ENCODE measurements around the gene EIF1AY.
"Not testable (repeated sequence)": the region's sequence is repeated elsewhere in the genome, so short reads cannot be mapped to it uniquely, and the experiment has no call there.

The EIF1AY gene

DNA sequence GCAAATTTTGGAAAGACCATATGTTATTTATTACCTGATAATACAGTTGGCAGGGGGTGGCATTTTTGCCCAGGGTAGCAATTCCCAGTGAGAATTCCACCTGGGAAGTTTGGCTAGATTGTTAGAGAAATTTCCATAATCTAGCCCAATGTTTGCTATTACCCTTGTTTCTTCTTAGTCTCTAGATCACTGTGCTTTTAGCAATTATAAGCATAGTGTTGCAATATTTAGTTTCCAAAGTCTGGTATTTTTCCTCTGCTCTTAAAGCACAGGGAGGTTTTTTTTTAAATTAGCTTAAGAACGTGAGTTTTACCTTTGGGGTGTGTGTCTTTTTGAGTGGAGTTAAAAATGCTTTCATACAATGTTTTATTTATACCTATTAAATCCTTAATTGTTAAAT is 26.3 kb upstream of the EIF1AY start:
- Mint-ChIP-seq H3K4me1 (no peaks in the 10 kb centered on the region), H3K36me3 (ENCODE audit: low read depth) (no peaks in the 10 kb centered on the region), H3K9me3 (no peaks in the 10 kb centered on the region), H3K27me3 (ENCODE audit: low read depth) (no peaks in the 10 kb centered on the region), H3K27ac (no peak overlapping the region), H3K4me3 (no peak overlapping the region)
- TF ChIP-seq, protein P1, sequence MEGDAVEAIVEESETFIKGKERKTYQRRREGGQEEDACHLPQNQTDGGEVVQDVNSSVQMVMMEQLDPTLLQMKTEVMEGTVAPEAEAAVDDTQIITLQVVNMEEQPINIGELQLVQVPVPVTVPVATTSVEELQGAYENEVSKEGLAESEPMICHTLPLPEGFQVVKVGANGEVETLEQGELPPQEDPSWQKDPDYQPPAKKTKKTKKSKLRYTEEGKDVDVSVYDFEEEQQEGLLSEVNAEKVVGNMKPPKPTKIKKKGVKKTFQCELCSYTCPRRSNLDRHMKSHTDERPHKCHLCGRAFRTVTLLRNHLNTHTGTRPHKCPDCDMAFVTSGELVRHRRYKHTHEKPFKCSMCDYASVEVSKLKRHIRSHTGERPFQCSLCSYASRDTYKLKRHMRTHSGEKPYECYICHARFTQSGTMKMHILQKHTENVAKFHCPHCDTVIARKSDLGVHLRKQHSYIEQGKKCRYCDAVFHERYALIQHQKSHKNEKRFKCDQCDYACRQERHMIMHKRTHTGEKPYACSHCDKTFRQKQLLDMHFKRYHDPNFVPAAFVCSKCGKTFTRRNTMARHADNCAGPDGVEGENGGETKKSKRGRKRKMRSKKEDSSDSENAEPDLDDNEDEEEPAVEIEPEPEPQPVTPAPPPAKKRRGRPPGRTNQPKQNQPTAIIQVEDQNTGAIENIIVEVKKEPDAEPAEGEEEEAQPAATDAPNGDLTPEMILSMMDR (IDR thresholded peaks at IDR 0.05; ENCODE audit: unreplicated experiment in 3 of 3), result no peak

DNA sequence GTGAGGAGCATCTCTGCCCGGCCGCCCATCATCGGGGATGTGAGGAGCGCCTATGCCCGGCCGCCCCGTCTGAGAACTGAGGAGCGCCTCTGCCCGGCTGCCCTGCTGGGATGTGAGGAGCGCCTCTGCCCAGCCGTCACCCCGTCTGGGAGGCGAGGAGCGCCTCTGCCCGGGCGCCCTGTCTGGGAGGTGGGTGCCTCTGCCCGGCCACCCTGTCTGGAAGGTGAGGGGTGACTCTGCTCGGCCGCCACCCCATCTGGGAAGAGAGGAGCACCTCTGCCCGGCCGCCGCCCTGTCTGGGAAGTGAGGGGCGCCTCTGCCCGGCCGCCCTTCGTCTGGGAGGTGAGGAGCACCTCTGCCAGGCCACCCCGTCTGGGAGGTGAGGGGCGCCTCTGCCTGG is 23.7 kb upstream of the EIF1AY start:
- Mint-ChIP-seq H3K27me3 (ENCODE audit: low read depth) (no peaks in the 10 kb centered on the region), H3K4me1 (no peaks in the 10 kb centered on the region), H3K9me3 (no peaks in the 10 kb centered on the region), H3K36me3 (ENCODE audit: low read depth) (no peaks in the 10 kb centered on the region), H3K27ac (no peak overlapping the region), H3K4me3 (no peak overlapping the region)
- TF ChIP-seq, protein P1 (IDR thresholded peaks at IDR 0.05; ENCODE audit: unreplicated experiment in 3 of 3), result no peak

- H3K4me3 Mint-ChIP-seq; H3K36me3 Mint-ChIP-seq (ENCODE audit: low read depth); H3K27me3 Mint-ChIP-seq (ENCODE audit: low read depth); H3K27ac Mint-ChIP-seq; H3K4me1 Mint-ChIP-seq; H3K9me3 Mint-ChIP-seq: not testable (repeated sequence)
These were observed 22.7 kb upstream of the EIF1AY start for GRCh38 chrY:20552764-20553323.

- no peaks in the 10 kb centered on the region for H3K4me1 Mint-ChIP-seq
- no peaks in the 10 kb centered on the region for H3K27me3 Mint-ChIP-seq (ENCODE audit: low read depth)
- H3K9me3 Mint-ChIP-seq, result no peaks in the 10 kb centered on the region
- no peaks in the 10 kb centered on the region for H3K36me3 Mint-ChIP-seq (ENCODE audit: low read depth)
- TF ChIP-seq, protein P1 (IDR thresholded peaks at IDR 0.05; ENCODE audit: unreplicated experiment in 3 of 3), result no peak
- H3K27ac Mint-ChIP-seq, result no peak overlapping the region
- H3K4me3 Mint-ChIP-seq, result no peak overlapping the region
These were observed 19.8 kb upstream of the EIF1AY start for GRCh38 chrY:20555820-20556219.

- no peaks in the 10 kb centered on the region for H3K27me3 Mint-ChIP-seq (ENCODE audit: low read depth)
- no peaks in the 10 kb centered on the region for H3K36me3 Mint-ChIP-seq (ENCODE audit: low read depth)
- no peaks in the 10 kb centered on the region for H3K4me1 Mint-ChIP-seq
These were observed 16.9 kb upstream of the EIF1AY start for GRCh38 chrY:20558677-20559076.

GRCh38 chrY:20559873-20560512 is 15.6 kb upstream of the EIF1AY start:
- Mint-ChIP-seq H3K27ac (no peak overlapping the region), H3K4me1 (no peaks in the 10 kb centered on the region), H3K27me3 (ENCODE audit: low read depth) (no peaks in the 10 kb centered on the region), H3K4me3 (no peak overlapping the region), H3K9me3 (no peaks in the 10 kb centered on the region), H3K36me3 (ENCODE audit: low read depth) (no peaks in the 10 kb centered on the region)
- TF ChIP-seq, protein P1 (IDR thresholded peaks at IDR 0.05; ENCODE audit: unreplicated experiment in 3 of 3), result no peak

More at GRCh38 chrY:20558677-20559076, 16.9 kb upstream of the EIF1AY start:
- H3K4me3 Mint-ChIP-seq, result no peak overlapping the region
- TF ChIP-seq, protein P1 (IDR thresholded peaks at IDR 0.05; ENCODE audit: unreplicated experiment in 3 of 3), result no peak
- H3K27ac Mint-ChIP-seq, result no peak overlapping the region
- no peaks in the 10 kb centered on the region for H3K9me3 Mint-ChIP-seq
